ENCODE results near the gene RAB3GAP2.
"Not testable (repeated sequence)": the region's sequence is repeated elsewhere in the genome, so short reads cannot be mapped to it uniquely, and the experiment has no call there.

Gene RAB3GAP2

GRCh38 chr1:220218397-220219135 lies 53.7 kb downstream of the RAB3GAP2 start:
- not testable (repeated sequence) for H3K4me3 ChIP-seq (ENCODE audit: low read depth, low read length); DNase-seq (ENCODE audit: low read depth, low spot score)
- POLR2A ChIA-PET = interaction anchor here (1.1 kb wide), 1 partner anchor 12 kb away, joined by 6 read pairs; no protein-coding TSS in a partner anchor
- TF ChIP-seq CTCF (IDR thresholded peaks at IDR 0.05; ENCODE audit: insufficient read depth, low read length, missing control alignments) = peak; percentile 54
- CTCF ChIA-PET = interaction anchor here (0.7 to 4.8 kb wide), 15 partner anchors 8 to 576 kb away, joined by 3 to 20 read pairs (median 6); partner anchors contain the start of gene RAB3GAP2

DNA sequence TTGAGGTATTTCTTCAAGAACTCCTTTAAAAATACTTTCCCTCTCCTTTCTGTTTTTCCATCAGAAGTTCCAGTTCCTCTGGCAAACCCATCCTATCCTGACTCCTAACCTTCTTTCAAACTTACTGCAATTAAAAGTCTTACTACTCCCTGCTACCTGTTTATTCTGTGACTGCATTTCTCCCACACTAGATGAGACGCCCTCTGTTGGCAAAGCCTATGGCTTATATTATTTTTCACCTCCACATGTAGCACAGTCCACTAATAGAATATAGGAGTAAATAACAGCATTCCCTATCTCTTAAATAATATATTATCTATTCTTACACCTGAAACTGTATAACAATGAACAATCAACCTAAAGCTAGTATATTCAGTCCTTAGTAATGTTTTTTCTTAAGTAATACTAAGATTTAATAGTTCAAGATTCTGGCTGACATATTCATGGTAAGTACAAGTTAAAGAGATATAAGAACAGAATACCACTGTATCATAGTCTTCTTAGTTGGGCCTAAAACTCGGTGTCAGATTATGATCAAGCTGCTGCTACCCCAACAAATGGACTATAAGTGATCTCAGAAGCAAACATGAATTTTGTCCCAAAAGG lies 54.8 kb downstream of the RAB3GAP2 start:
- H3K4me3 ChIP-seq (ENCODE audit: low read depth, low read length) = no peak overlapping the region
- no peak for TF ChIP-seq CTCF (IDR thresholded peaks at IDR 0.05; ENCODE audit: insufficient read depth, low read length, missing control alignments)
- ChIA-PET CTCF (interaction anchor here (1.1 to 4.8 kb wide), 10 partner anchors 10 to 558 kb away, joined by 3 to 18 read pairs (median 6); partner anchors contain the start of gene RAB3GAP2), POLR2A (no interaction called here)
- no peak for DNase-seq (ENCODE audit: low read depth, low spot score)

GRCh38 chr1:220213382-220213983 lies 58.8 kb downstream of the RAB3GAP2 start:
- DNase-seq (ENCODE audit: low read depth, low spot score) = no peak
- CTCF ChIA-PET = interaction anchor here (1.4 kb wide), 1 partner anchor 520 kb away, joined by 5 read pairs; no protein-coding TSS in a partner anchor
- no peak for TF ChIP-seq CTCF (IDR thresholded peaks at IDR 0.05; ENCODE audit: insufficient read depth, low read length, missing control alignments)
- POLR2A ChIA-PET = no interaction called here
- H3K4me3 ChIP-seq (ENCODE audit: low read depth, low read length) = no peak overlapping the region

DNA sequence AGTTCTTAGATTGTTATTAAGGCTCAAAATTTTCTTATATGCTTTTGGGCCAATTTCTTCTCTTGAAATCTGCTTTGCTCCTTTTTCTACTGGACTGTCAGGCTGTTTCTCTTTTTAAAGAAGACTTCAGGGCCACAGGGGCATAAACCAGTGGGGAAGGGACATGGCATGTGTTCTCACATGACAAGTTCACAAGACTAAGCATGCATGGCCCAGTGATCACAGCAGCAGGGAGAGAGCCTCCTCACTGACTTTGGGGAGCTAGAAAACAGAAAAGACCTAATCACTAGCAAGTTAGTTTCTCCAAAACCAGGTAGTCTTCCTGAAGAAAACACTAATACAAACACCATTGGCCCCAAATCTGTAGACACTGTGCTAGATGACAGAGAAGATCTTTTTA lies 64.8 kb downstream of the RAB3GAP2 start:
- TF ChIP-seq CTCF (IDR thresholded peaks at IDR 0.05; ENCODE audit: insufficient read depth, low read length, missing control alignments) = no peak
- ChIA-PET CTCF (interaction anchor here (2.2 kb wide), 1 partner anchor 11 kb away, joined by 15 read pairs; no protein-coding TSS in a partner anchor), POLR2A (no interaction called here)

GRCh38 chr1:220204758-220205157 lies 67.5 kb downstream of the RAB3GAP2 start:
- CTCF ChIA-PET = interaction anchor here (1.1 to 1.7 kb wide), 4 partner anchors 14 to 18 kb away, joined by 3 to 12 read pairs (median 5); no protein-coding TSS in a partner anchor
- H3K4me3 ChIP-seq (ENCODE audit: low read depth, low read length) = not testable (repeated sequence)

More for the DNA sequence above, 64.8 kb downstream of the RAB3GAP2 start:
- no peak for DNase-seq (ENCODE audit: low read depth, low spot score)
- H3K4me3 ChIP-seq (ENCODE audit: low read depth, low read length) = no peak overlapping the region

DNA sequence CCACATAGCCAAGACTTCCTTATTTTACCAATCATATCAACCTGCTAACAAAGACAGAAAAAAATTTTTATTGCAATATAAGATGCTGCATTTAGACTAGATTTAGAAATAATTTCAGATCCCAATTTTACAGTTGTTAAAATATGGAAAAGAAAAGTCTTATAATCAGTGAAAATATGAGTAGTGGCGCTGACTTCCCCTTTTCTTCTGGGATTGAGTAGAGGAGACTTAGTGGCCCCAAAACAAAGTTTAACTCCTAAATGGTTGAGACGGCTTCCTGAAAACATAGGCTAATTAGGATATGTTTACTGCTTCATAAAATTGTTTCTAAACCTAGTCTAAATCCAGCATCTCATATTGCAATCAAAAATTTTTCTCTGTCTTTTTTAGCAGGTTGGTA lies 68.4 kb downstream of the RAB3GAP2 start:
- no peak for TF ChIP-seq CTCF (IDR thresholded peaks at IDR 0.05; ENCODE audit: insufficient read depth, low read length, missing control alignments)
- ChIA-PET POLR2A (no interaction called here), CTCF (no interaction called here)
- no peak overlapping the region for H3K4me3 ChIP-seq (ENCODE audit: low read depth, low read length)
- no peak for DNase-seq (ENCODE audit: low read depth, low spot score)

More at GRCh38 chr1:220204758-220205157, 67.5 kb downstream of the RAB3GAP2 start:
- POLR2A ChIA-PET; DNase-seq (ENCODE audit: low read depth, low spot score): not testable (repeated sequence)
